Globus pallidus (tissue), 1 donor: ENCODE results near the gene PCDHB5.
"Not testable (repeated sequence)": the region's sequence is repeated elsewhere in the genome, so short reads cannot be mapped to it uniquely, and the experiment has no call there.

Experiments used
- DNase-seq: peaks from one replicate; pipeline ENCODE4 v3.0.0-alpha.2; 2015; ENCODE audit warnings: low spot score

Gene PCDHB5

GRCh38 chr5:141152096-141152495 lies 17.1 kb downstream of the PCDHB5 start:
- not testable (repeated sequence) for DNase-seq

GRCh38 chr5:141155540-141156374 lies 20.8 kb downstream of the PCDHB5 start:
- DNase-seq, result no peak

GRCh38 chr5:141157356-141157755 lies 22.4 kb downstream of the PCDHB5 start:
- not testable (repeated sequence) for DNase-seq

- DNase-seq, result not testable (repeated sequence)
Measured at GRCh38 chr5:141157901-141158300, 22.9 kb downstream of the PCDHB5 start.

GRCh38 chr5:141172381-141173204 lies 37.6 kb downstream of the PCDHB5 start, which contains the start of gene PCDHB7:
Gene PCDHB7 (plus strand): TSS chr5:141172644. CDS start chr5:141172836, 192 bp downstream.
- peak; percentile 48 for DNase-seq

- DNase-seq, result not testable (repeated sequence)
Measured at GRCh38 chr5:141174291-141175104, 39.5 kb downstream of the PCDHB5 start.

- no peak for DNase-seq
Measured at GRCh38 chr5:141175933-141176332, 40.9 kb downstream of the PCDHB5 start.

GRCh38 chr5:141177577-141178191 lies 42.7 kb downstream of the PCDHB5 start, which contains the start of gene PCDHB8:
Gene PCDHB8 (plus strand): TSS chr5:141177790. CDS start chr5:141178035, 245 bp downstream.
- DNase-seq, result not testable (repeated sequence)

GRCh38 chr5:141179371-141179770 lies 44.4 kb downstream of the PCDHB5 start:
- not testable (repeated sequence) for DNase-seq

GRCh38 chr5:141179876-141180275 lies 44.9 kb downstream of the PCDHB5 start:
- not testable (repeated sequence) for DNase-seq

- no peak for DNase-seq
Measured at GRCh38 chr5:141180313-141180712, 45.3 kb downstream of the PCDHB5 start.

- DNase-seq, result peak; percentile 61
Measured at GRCh38 chr5:141182248-141182647, 47.2 kb downstream of the PCDHB5 start, which contains the start of gene PCDHB16. Gene PCDHB16 (plus strand): TSS chr5:141182387. CDS start chr5:141182560, 173 bp downstream.

- DNase-seq, result not testable (repeated sequence)
Measured at GRCh38 chr5:141184117-141184855, 49.3 kb downstream of the PCDHB5 start.

- DNase-seq, result no peak
Measured at GRCh38 chr5:141186897-141187512, 52.0 kb downstream of the PCDHB5 start, which contains the start of gene PCDHB9. Gene PCDHB9 (plus strand): TSS chr5:141187161. CDS start chr5:141187319, 158 bp downstream.
